ENCODE measurements around the gene SCML1. TPM values are rescaled to one million over a fixed set of nuclear protein-coding genes. Genes with fewer than 3 reads are reported as not detected.

SCML1 gene
- total and polyA plus RNA-seq, 10 of the 15 experiments (the other 5 are each of a cell fraction or from before 2014, with no cell fraction given), result 0.62 to 48.3 (median 1.6) TPM

DNA sequence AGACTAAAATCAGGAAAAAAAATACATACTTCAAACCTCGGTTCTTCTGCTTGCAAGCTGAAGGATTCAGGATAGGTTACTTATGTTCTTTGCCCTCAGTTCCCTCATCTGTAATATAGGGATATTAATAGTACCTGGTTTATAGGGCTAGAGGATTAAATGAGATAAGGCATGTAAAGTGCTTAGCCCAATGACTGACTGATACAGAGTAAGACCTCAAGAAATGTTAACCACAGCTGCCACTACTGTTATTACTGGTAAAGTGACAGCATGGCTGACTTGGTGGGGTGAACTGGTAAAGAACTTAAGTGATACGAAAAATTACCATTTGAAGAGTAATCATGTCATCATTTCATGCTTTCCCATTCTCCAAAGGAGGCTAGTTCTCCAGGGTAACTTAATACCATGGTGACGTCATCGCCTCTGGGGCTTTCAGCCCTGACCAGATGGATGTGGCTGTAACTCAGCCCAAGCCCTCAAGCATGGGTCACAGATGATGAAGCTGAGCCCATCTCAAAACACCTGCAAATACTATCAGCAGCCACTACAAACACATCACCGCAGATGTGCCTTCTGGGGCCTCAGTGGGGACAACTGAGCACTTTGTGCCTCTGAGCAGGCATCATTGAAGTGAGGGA, 44.5 kb upstream of the SCML1 start:
- WGBS (ENCODE audit: insufficient coverage, insufficient replicate concordance, low lambda C conversion rate, missing lambda C conversion rate), result under 1% methylated on average over 5 of the region's 5 CpGs
- in situ Hi-C loops (cut with MboI) (loop anchor here (25.0 kb wide), 1 partner anchor 456 kb away; no protein-coding TSS in a partner anchor), intact Hi-C loops (cut with micrococcal nuclease; ENCODE audit: unreplicated experiment) (no loop called here)
- no peaks in the 10 kb centered on the region for H3K9me3 ChIP-seq (replicated peaks; ENCODE audit: control insufficient read depth, insufficient read depth, low read length)
- H3K4me2 ChIP-seq (ENCODE audit: control insufficient read depth, insufficient read depth), result no peak overlapping the region
- H3K9ac ChIP-seq (ENCODE audit: control insufficient read depth, insufficient read depth, low read length), result no peak overlapping the region
- no peak overlapping the region for H3K27ac ChIP-seq (ENCODE audit: control insufficient read depth, insufficient read depth)
- CTCF ChIA-PET, result interaction anchor here (1.2 to 1.4 kb wide), 2 partner anchors 449 to 452 kb away, joined by 3 read pairs; no protein-coding TSS in a partner anchor
- SMC1A ChIA-PET (ENCODE audit: uncharacterized antibody, unreplicated experiment), result interaction anchor here (0.9 kb wide), 1 partner anchor 450 kb away, joined by 3 read pairs; no protein-coding TSS in a partner anchor
- H3K27me3 ChIP-seq (replicated peaks in 1 of 2; ENCODE audit: control insufficient read depth in 2 of 2, insufficient read depth in 2 of 2, low read length in 1 of 2), result no peaks in the 10 kb centered on the region
- H3K4me3 ChIP-seq, result no peak overlapping the region
- no peaks in the 10 kb centered on the region for H3K4me1 ChIP-seq (ENCODE audit: control insufficient read depth, insufficient read depth, low read length)
- no peak overlapping the region for H2AFZ ChIP-seq (ENCODE audit: control insufficient read depth, low read depth, low read length)
- DNase-seq (ENCODE audit: low read depth, low spot score) (no peak), ATAC-seq (peak; percentile 80), FAIRE-seq (no peak)
- no TSS peak for BruUV-seq (replicated peaks)
- H3K36me3 ChIP-seq (ENCODE audit: control insufficient read depth in 2 of 2, insufficient read depth in 2 of 2, low read length in 1 of 2), result no peaks in the 10 kb centered on the region
- RAD21 ChIA-PET (ENCODE audit: unreplicated experiment), result no interaction called here
- POLR2A ChIA-PET, result no interaction called here
- H3K79me2 ChIP-seq (ENCODE audit: control insufficient read depth, insufficient read depth, low read length), result no peaks in the 10 kb centered on the region
- no peaks in the 10 kb centered on the region for H4K20me1 ChIP-seq (ENCODE audit: control insufficient read depth, insufficient read depth)
- TF ChIP-seq RUNX3 (IDR thresholded peaks at IDR 0.05; ENCODE audit: low read length) (peak; percentile 34; the same call in 1 of the 2 replicates), WRNIP1 (IDR thresholded peaks at IDR 0.05; ENCODE audit: borderline replicate concordance, low read depth, low read length) (no peak), SP1 (IDR thresholded peaks at IDR 0.05; ENCODE audit: low read depth, low read length) (no peak), MEF2B (IDR thresholded peaks at IDR 0.05; ENCODE audit: partially characterized antibody, poor library complexity, severe bottlenecking) (no peak), MTA2 (IDR thresholded peaks at IDR 0.05; ENCODE audit: low read depth) (no peak), JUND (IDR thresholded peaks at IDR 0.05; ENCODE audit: low read depth, low read length) (no peak), ATF7 (IDR thresholded peaks at IDR 0.05; ENCODE audit: low read depth) (peak; percentile 54), CUX1 (IDR thresholded peaks at IDR 0.05; ENCODE audit: insufficient replicate concordance, low read depth, low read length) (no peak), ZBED1 (IDR thresholded peaks at IDR 0.05; ENCODE audit: borderline replicate concordance) (no peak), CREM (IDR thresholded peaks at IDR 0.05; ENCODE audit: low read depth) (no peak), CTCF (IDR thresholded peaks at IDR 0.05 in 2 of 3, conservative IDR thresholded peaks at IDR 0.05 in 1 of 3; ENCODE audit: control insufficient read depth in 2 of 3, extremely low read depth in 1 of 3, insufficient read depth in 1 of 3, low read depth in 3 of 3, low read length in 3 of 3) (no peak)
- TF ChIP-seq, protein P1, sequence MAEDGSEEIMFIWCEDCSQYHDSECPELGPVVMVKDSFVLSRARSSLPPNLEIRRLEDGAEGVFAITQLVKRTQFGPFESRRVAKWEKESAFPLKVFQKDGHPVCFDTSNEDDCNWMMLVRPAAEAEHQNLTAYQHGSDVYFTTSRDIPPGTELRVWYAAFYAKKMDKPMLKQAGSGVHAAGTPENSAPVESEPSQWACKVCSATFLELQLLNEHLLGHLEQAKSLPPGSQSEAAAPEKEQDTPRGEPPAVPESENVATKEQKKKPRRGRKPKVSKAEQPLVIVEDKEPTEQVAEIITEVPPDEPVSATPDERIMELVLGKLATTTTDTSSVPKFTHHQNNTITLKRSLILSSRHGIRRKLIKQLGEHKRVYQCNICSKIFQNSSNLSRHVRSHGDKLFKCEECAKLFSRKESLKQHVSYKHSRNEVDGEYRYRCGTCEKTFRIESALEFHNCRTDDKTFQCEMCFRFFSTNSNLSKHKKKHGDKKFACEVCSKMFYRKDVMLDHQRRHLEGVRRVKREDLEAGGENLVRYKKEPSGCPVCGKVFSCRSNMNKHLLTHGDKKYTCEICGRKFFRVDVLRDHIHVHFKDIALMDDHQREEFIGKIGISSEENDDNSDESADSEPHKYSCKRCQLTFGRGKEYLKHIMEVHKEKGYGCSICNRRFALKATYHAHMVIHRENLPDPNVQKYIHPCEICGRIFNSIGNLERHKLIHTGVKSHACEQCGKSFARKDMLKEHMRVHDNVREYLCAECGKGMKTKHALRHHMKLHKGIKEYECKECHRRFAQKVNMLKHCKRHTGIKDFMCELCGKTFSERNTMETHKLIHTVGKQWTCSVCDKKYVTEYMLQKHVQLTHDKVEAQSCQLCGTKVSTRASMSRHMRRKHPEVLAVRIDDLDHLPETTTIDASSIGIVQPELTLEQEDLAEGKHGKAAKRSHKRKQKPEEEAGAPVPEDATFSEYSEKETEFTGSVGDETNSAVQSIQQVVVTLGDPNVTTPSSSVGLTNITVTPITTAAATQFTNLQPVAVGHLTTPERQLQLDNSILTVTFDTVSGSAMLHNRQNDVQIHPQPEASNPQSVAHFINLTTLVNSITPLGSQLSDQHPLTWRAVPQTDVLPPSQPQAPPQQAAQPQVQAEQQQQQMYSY (CRISPR knock-in tag; IDR thresholded peaks at IDR 0.05), result no peak
